CD14-positive monocyte (primary cell): ENCODE results near the gene ANKRD28. TPM values are rescaled to one million over a fixed set of nuclear protein-coding genes. Genes with fewer than 3 reads are reported as not detected.

ENCODE experiments used
- DNase-seq, 3 donors: peaks; one replicate each; pipeline ENCODE4 v3.0.0-alpha.2; 2011 to 2022
- H2AFZ ChIP-seq: 2 replicates; pipeline ENCODE4 v1.6.0; 2012; ENCODE audit warnings: mild to moderate bottlenecking, low read depth, low read length, inconsistent platforms; ENCODE audit not compliant: insufficient read depth, poor library complexity, severe bottlenecking
- H3K27ac ChIP-seq, 2 donors: 1 replicate in 1 of 2; 2 replicates in 1 of 2; pipeline ENCODE4 v1.5.1; 2012 to 2013; ENCODE audit warnings: low read length in 2 of 2, control low read depth in 1 of 2, inconsistent platforms in 1 of 2, low read depth in 1 of 2, mild to moderate bottlenecking in 1 of 2
- H3K27me3 ChIP-seq, 2 donors: one replicate each; pipeline versions ENCODE4 v1.6.0 to v1.6.1; 2011 to 2013; ENCODE audit warnings: low read length in 2 of 2; ENCODE audit not compliant: control insufficient read depth in 2 of 2, insufficient read depth in 2 of 2
- H3K36me3 ChIP-seq, 2 donors: replicated peaks in 1 of 2; 1 replicate in 1 of 2; 2 replicates in 1 of 2; pipeline versions ENCODE4 v1.5.1 to v1.6.1; 2012 to 2013; ENCODE audit warnings: low read length in 2 of 2, control low read depth in 1 of 2, inconsistent platforms in 1 of 2, mild to moderate bottlenecking in 1 of 2; ENCODE audit not compliant: insufficient read depth in 2 of 2, control insufficient read depth in 1 of 2
- H3K4me1 ChIP-seq, 2 donors: 1 replicate in 1 of 2; 2 replicates in 1 of 2; pipeline versions ENCODE4 v1.5.1 to v1.6.1; 2012 to 2013; ENCODE audit warnings: low read length in 2 of 2, control low read depth in 1 of 2, inconsistent platforms in 1 of 2, mild to moderate bottlenecking in 1 of 2, moderate library complexity in 1 of 2; ENCODE audit not compliant: insufficient read depth in 2 of 2, control insufficient read depth in 1 of 2
- H3K4me2 ChIP-seq: replicated peaks from 2 replicates; pipeline ENCODE3; 2012; ENCODE audit warnings: low read length, moderate library complexity, mild to moderate bottlenecking; ENCODE audit not compliant: poor library complexity, severe bottlenecking; ENCODE audit errors: extremely low read depth
- H3K4me3 ChIP-seq, 3 experiments: fragments of 200-600 bp in 1 of 3; sonication (generic) in 1 of 3; replicated peaks in 1 of 3; 1 replicate in 2 of 3; 2 replicates in 1 of 3; pipeline ENCODE4 v1.5.1; 2011 to 2013; ENCODE audit warnings: low read length in 3 of 3, mild to moderate bottlenecking in 3 of 3, control low read depth in 2 of 3, low read depth in 2 of 3, inconsistent platforms in 1 of 3, moderate library complexity in 1 of 3
- H3K79me2 ChIP-seq: 2 replicates; pipeline ENCODE4 v1.6.0; 2012; ENCODE audit warnings: mild to moderate bottlenecking, control low read depth, inconsistent platforms, low read length, moderate library complexity; ENCODE audit not compliant: insufficient read depth
- H3K9ac ChIP-seq: 2 replicates; pipeline ENCODE4 v1.6.0; 2017; ENCODE audit warnings: low read length, mild to moderate bottlenecking; ENCODE audit not compliant: insufficient read depth, poor library complexity, severe bottlenecking
- H3K9me3 ChIP-seq, 2 donors: replicated peaks in 1 of 2; 1 replicate in 1 of 2; 2 replicates in 1 of 2; pipeline versions ENCODE4 v1.5.1 to v1.6.1; 2012 to 2013; ENCODE audit warnings: low read length in 2 of 2, control low read depth in 1 of 2; ENCODE audit not compliant: control insufficient read depth in 1 of 2, insufficient read depth in 1 of 2
- H4K20me1 ChIP-seq: 2 replicates; pipeline ENCODE4 v1.6.0; 2012; ENCODE audit warnings: mild to moderate bottlenecking, low read length, control low read depth, moderate library complexity; ENCODE audit not compliant: insufficient read depth
- H3K27ac Mint-ChIP-seq, 7 donors: one replicate each; pipeline ENCODE4 v1.8.0; 2020; ENCODE audit warnings: mild to moderate bottlenecking in 7 of 7, mixed read lengths in 7 of 7, moderate library complexity in 6 of 7, inconsistent platforms in 2 of 7
- H3K27me3 Mint-ChIP-seq, 3 donors: one replicate each; pipeline ENCODE4 v1.8.0; 2021 to 2022; ENCODE audit warnings: low read depth in 3 of 3, mild to moderate bottlenecking in 3 of 3, mixed read lengths in 3 of 3, moderate library complexity in 3 of 3, inconsistent platforms in 1 of 3
- H3K36me3 Mint-ChIP-seq, 2 donors: one replicate each; pipeline ENCODE4 v1.8.0; 2020; ENCODE audit warnings: mixed read lengths in 2 of 2, inconsistent platforms in 1 of 2, mild to moderate bottlenecking in 1 of 2
- H3K4me1 Mint-ChIP-seq: one replicate; pipeline ENCODE4 v1.8.0; 2020; ENCODE audit warnings: mild to moderate bottlenecking, mixed read lengths
- H3K4me3 Mint-ChIP-seq, 2 donors: one replicate each; pipeline ENCODE4 v1.8.0; 2020; ENCODE audit warnings: mild to moderate bottlenecking in 2 of 2, mixed read lengths in 2 of 2, moderate library complexity in 1 of 2
- H3K9me3 Mint-ChIP-seq, 7 donors: one replicate each; pipeline ENCODE4 v1.8.0; 2020 to 2022; ENCODE audit warnings: mixed read lengths in 7 of 7, mild to moderate bottlenecking in 6 of 7, moderate library complexity in 6 of 7, inconsistent platforms in 2 of 7
- CTCF ChIP-seq: fragments of 200-600 bp; IDR thresholded peaks from one replicate; pipeline ENCODE4 v1.8.0; 2022; ENCODE audit warnings: antibody characterized with exemption, mild to moderate bottlenecking
- WGBS: methylation state at CpG from one replicate; pipeline ENCODE4 v1.1.5; 2013; ENCODE audit warnings: missing lambda C conversion rate; ENCODE audit not compliant: insufficient coverage; 5-methylcytosine and 5-hydroxymethylcytosine counted together
- intact Hi-C, 2 donors: fragments of 100-400 bp; cut with micrococcal nuclease; formaldehyde crosslinking; loops; one replicate each; pipeline versions ENCODE4 v1.15.0 to v1.15.1; 2023
- polyA plus RNA-seq, 3 donors: library from polyadenylated mRNA; depleted of rRNA in 1 of 3; unstranded in 2 of 3; stranded (reverse) in 1 of 3; fragments of 300-500 nt in 2 of 3; fragments of >200 nt in 1 of 3; fragmentation: Illumina TruSeq in 2 of 3; gene quantifications; 1 replicate in 2 of 3; 2 replicates in 1 of 3; pipeline ENCODE4 v1.2.3, GENCODE V29; 2012 to 2021

ANKRD28 gene
- polyA plus RNA-seq, 3 donors: 5.9 to 11.5 (median 7.9) TPM

- H3K79me2 ChIP-seq: no peaks in the 10 kb centered on the region
- no peak overlapping the region for H3K4me2 ChIP-seq
- no peaks in the 10 kb centered on the region for H3K4me1 ChIP-seq
- Mint-ChIP-seq H3K4me3 (no peak overlapping the region), H3K36me3 (peaks cover 0 to 2% of the 10 kb centered on the region in 2 donors), H3K4me1 (no peaks in the 10 kb centered on the region), H3K27ac (no peak overlapping the region), H3K27me3 (no peaks in the 10 kb centered on the region), H3K9me3 (no peaks in the 10 kb centered on the region)
- WGBS: no CpG with 5 or more reads among the region's 1 CpG
- no peak overlapping the region for H3K27ac ChIP-seq
- H4K20me1 ChIP-seq: no peaks in the 10 kb centered on the region
- intact Hi-C loops: no loop called here
- no peaks in the 10 kb centered on the region for H3K9me3 ChIP-seq
- no peak overlapping the region for H3K4me3 ChIP-seq
- no peak for DNase-seq
- no peaks in the 10 kb centered on the region for H3K27me3 ChIP-seq
- no peak overlapping the region for H2AFZ ChIP-seq
- no peak overlapping the region for H3K9ac ChIP-seq
- H3K36me3 ChIP-seq: peaks cover 0 to 5% of the 10 kb centered on the region in 2 donors
- TF ChIP-seq CTCF: no peak
These were observed 42.6 kb downstream of the ANKRD28 start for GRCh38 chr3:15755181-15755580.

- H3K9me3 Mint-ChIP-seq: peaks cover 0 to 5% (median 3%) of the 10 kb centered on the region in 7 donors
- no peaks in the 10 kb centered on the region for H3K4me1 Mint-ChIP-seq
- no peak overlapping the region for H3K4me3 Mint-ChIP-seq
- Histone ChIP-seq H3K4me1 (no peaks in the 10 kb centered on the region), H3K27ac (no peak overlapping the region), H3K36me3 (peaks cover 2 to 6% of the 10 kb centered on the region in 2 donors), H3K4me2 (no peak overlapping the region), H3K79me2 (no peaks in the 10 kb centered on the region), H3K9ac (no peak overlapping the region), H2AFZ (no peak overlapping the region), H3K4me3 (no peak overlapping the region), H3K9me3 (no peaks in the 10 kb centered on the region), H4K20me1 (no peaks in the 10 kb centered on the region), H3K27me3 (no peaks in the 10 kb centered on the region)
- TF ChIP-seq CTCF: no peak
- WGBS: no CpG with 5 or more reads among the region's 2 CpGs
- intact Hi-C loops: no loop called here
- DNase-seq: peak in 1 of 3 donors; percentile 14
- H3K27me3 Mint-ChIP-seq: no peaks in the 10 kb centered on the region
- H3K36me3 Mint-ChIP-seq: peaks cover 6 to 9% of the 10 kb centered on the region in 2 donors
- peak overlapping the region in 3 of 7 donors; percentile 15 to 78 (median 64) for H3K27ac Mint-ChIP-seq
These were observed 43.7 kb downstream of the ANKRD28 start for GRCh38 chr3:15754047-15754446.
